ENCODE data around the gene APOBEC3G. TPM values are rescaled to one million over a fixed set of nuclear protein-coding genes. Genes with fewer than 3 reads are reported as not detected.

Gene APOBEC3G
- total and polyA plus RNA-seq, 2 experiments from 2014 or later = 1.3 to 4.6 TPM

- no peak overlapping the region for H3K4me3 ChIP-seq
- H2AFZ ChIP-seq = no peak overlapping the region
- H3K79me2 ChIP-seq = no peaks in the 10 kb centered on the region
- H3K4me1 ChIP-seq (ENCODE audit: insufficient read depth) = no peaks in the 10 kb centered on the region
- WGBS (ENCODE audit: low lambda C conversion rate, missing lambda C conversion rate) = 97% methylated on average over 8 of the region's 8 CpGs
- no peak for DNase-seq (ENCODE audit: low spot score)
- H3K9me3 ChIP-seq (ENCODE audit: low read depth) = no peaks in the 10 kb centered on the region
- no peak overlapping the region for H3K4me2 ChIP-seq
- no peaks in the 10 kb centered on the region for H3K36me3 ChIP-seq (replicated peaks; ENCODE audit: insufficient read depth, low read depth)
- H3K27ac ChIP-seq = no peak overlapping the region
- no peak for TF ChIP-seq EZH2 (IDR thresholded peaks at IDR 0.05; ENCODE audit: borderline replicate concordance)
- no peak for TF ChIP-seq CTCF (IDR thresholded peaks at IDR 0.05; ENCODE audit: poor library complexity)
- no peak for TF ChIP-seq EZH2phosphoT487 (IDR thresholded peaks at IDR 0.05; ENCODE audit: low read depth, severe bottlenecking, unreplicated experiment)
- H4K20me1 ChIP-seq (ENCODE audit: insufficient read depth, poor library complexity, severe bottlenecking) = no peaks in the 10 kb centered on the region
- no peaks in the 10 kb centered on the region for H3K9me2 ChIP-seq (replicated peaks; ENCODE audit: insufficient read depth)
- H3K27me3 ChIP-seq = no peaks in the 10 kb centered on the region
Measured at GRCh38 chr22:39084666-39085065, 7.6 kb downstream of the APOBEC3G start.

GRCh38 chr22:39087098-39087497, 10.0 kb downstream of the APOBEC3G start:
- TF ChIP-seq EZH2 (IDR thresholded peaks at IDR 0.05; ENCODE audit: borderline replicate concordance) (no peak), CTCF (IDR thresholded peaks at IDR 0.05; ENCODE audit: poor library complexity) (no peak), EZH2phosphoT487 (IDR thresholded peaks at IDR 0.05; ENCODE audit: low read depth, severe bottlenecking, unreplicated experiment) (no peak)
- no peak overlapping the region for H2AFZ ChIP-seq
- H3K4me2 ChIP-seq = no peak overlapping the region
- 92% methylated on average over 3 of the region's 6 CpGs for WGBS (ENCODE audit: low lambda C conversion rate, missing lambda C conversion rate)
- no peaks in the 10 kb centered on the region for H4K20me1 ChIP-seq (ENCODE audit: insufficient read depth, poor library complexity, severe bottlenecking)
- H3K27me3 ChIP-seq = no peaks in the 10 kb centered on the region
- no peak overlapping the region for H3K27ac ChIP-seq
- H3K9me3 ChIP-seq (ENCODE audit: low read depth) = no peaks in the 10 kb centered on the region
- H3K4me1 ChIP-seq (ENCODE audit: insufficient read depth) = no peaks in the 10 kb centered on the region
- no peaks in the 10 kb centered on the region for H3K9me2 ChIP-seq (replicated peaks; ENCODE audit: insufficient read depth)
- no peak for DNase-seq (ENCODE audit: low spot score)
- no peak overlapping the region for H3K4me3 ChIP-seq
- no peaks in the 10 kb centered on the region for H3K36me3 ChIP-seq (replicated peaks; ENCODE audit: insufficient read depth, low read depth)
- no peaks in the 10 kb centered on the region for H3K79me2 ChIP-seq

- Histone ChIP-seq H3K27me3 (no peaks in the 10 kb centered on the region), H3K79me2 (no peaks in the 10 kb centered on the region), H4K20me1 (ENCODE audit: insufficient read depth, poor library complexity, severe bottlenecking) (no peaks in the 10 kb centered on the region), H2AFZ (no peak overlapping the region), H3K4me2 (no peak overlapping the region), H3K9me3 (ENCODE audit: low read depth) (no peaks in the 10 kb centered on the region), H3K4me1 (ENCODE audit: insufficient read depth) (no peaks in the 10 kb centered on the region), H3K36me3 (replicated peaks; ENCODE audit: insufficient read depth, low read depth) (no peaks in the 10 kb centered on the region), H3K9me2 (replicated peaks; ENCODE audit: insufficient read depth) (no peaks in the 10 kb centered on the region), H3K27ac (no peak overlapping the region), H3K4me3 (no peak overlapping the region)
- DNase-seq (ENCODE audit: low spot score) = no peak
- TF ChIP-seq EZH2phosphoT487 (IDR thresholded peaks at IDR 0.05; ENCODE audit: low read depth, severe bottlenecking, unreplicated experiment) (no peak), CTCF (IDR thresholded peaks at IDR 0.05; ENCODE audit: poor library complexity) (no peak), EZH2 (IDR thresholded peaks at IDR 0.05; ENCODE audit: borderline replicate concordance) (no peak)
- WGBS (ENCODE audit: low lambda C conversion rate, missing lambda C conversion rate) = 67% methylated on average over 18 of the region's 18 CpGs
Measured at GRCh38 chr22:39087881-39088684, 11.0 kb downstream of the APOBEC3G start.
